ENCODE results near the gene TMEM121B.

TMEM121B gene

GRCh38 chr22:17087498-17088131 lies 33.5 kb downstream of the TMEM121B start:
- DNase-seq = peak; percentile 31

- no peak for DNase-seq
Measured at GRCh38 chr22:17086788-17087497, 34.2 kb downstream of the TMEM121B start.

GRCh38 chr22:17086296-17086695 lies 34.9 kb downstream of the TMEM121B start:
- no peak for DNase-seq

DNA sequence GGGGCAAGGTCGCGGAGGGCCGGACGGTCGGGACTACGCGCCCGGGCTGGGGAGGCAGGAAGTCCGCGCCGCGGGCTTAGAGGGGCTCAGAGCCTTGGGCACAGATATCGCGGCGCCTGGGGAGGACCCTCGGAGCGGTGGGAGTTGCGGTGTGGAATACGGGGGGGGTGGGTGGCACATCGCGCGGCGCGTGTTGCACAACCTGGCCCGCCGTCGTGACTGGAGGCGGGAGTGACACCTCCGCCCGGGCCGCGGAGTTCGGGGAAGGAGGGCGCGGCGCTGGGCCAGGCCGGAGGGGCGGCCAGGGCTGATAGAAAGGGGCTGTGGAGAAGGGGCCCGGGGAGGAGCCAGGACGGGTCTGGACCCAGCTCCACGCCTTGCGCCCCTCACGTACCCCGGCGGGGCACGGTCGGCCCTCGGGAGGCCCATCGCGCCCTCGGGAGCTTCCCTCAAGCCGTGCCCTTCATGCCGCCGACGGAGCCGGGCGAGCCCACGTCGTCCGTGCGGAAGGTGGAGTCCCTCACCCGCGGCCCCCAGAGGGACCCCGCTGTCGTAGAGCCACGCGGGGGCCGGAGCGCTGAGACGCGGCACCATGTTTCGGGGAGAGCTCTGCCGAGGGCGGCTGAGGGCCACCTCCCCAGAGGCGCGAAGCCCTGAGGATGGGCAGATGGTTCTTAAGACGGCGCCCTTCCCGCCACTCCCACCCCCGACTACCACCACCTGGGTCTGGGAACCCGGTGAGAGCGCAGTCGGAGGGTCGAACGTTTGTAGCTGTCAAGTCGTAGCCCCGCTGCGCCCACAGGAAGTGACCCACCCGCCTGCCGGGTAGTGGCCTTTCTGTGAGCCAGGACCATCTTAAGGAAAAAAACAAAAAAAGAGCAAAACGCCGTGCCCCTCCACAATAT lies 35.6 kb downstream of the TMEM121B start:
- DNase-seq = peak; percentile 25

GRCh38 chr22:17084554-17085276 lies 36.4 kb downstream of the TMEM121B start, which contains the start of gene IL17RA:
TSS of gene IL17RA (plus strand) at chr22:17085000. CDS start at chr22:17085092, 92 bp downstream.
- DNase-seq = peak; percentile 91

GRCh38 chr22:17083811-17084441 lies 37.2 kb downstream of the TMEM121B start:
- DNase-seq = no peak

- no peak for DNase-seq
Measured at GRCh38 chr22:17083255-17083654, 37.9 kb downstream of the TMEM121B start.

GRCh38 chr22:17079572-17079971 lies 41.6 kb downstream of the TMEM121B start:
- no peak for DNase-seq

- DNase-seq = no peak
Measured at GRCh38 chr22:17077255-17077654, 43.9 kb downstream of the TMEM121B start.

- no peak for DNase-seq
Measured at GRCh38 chr22:17074648-17075002, 46.5 kb downstream of the TMEM121B start.

- no peak for DNase-seq
Measured at GRCh38 chr22:17072877-17073276, 48.3 kb downstream of the TMEM121B start.
